Fibroblast of villous mesenchyme (primary cell): ENCODE measurements around the gene FGFR3. TPM values are rescaled to one million over a fixed set of nuclear protein-coding genes. Genes with fewer than 3 reads are reported as not detected.

Experiments used
- DNase-seq: peaks from one replicate; pipeline ENCODE4 v3.0.0-alpha.2; 2010; ENCODE audit warnings: low read depth
- H3K4me3 ChIP-seq: 2 replicates; pipeline ENCODE4 v1.5.1; 2011; ENCODE audit warnings: low read depth, mild to moderate bottlenecking, low read length
- CTCF ChIP-seq: IDR thresholded peaks from 2 replicates; pipeline ENCODE4 v1.5.1; 2012; ENCODE audit warnings: low read depth, mild to moderate bottlenecking, low read length; ENCODE audit not compliant: insufficient read depth
- total RNA-seq: library from RNA; depleted of rRNA; stranded (reverse); fragments of >200 nt; gene quantifications from 2 replicates; pipeline ENCODE4 v1.2.3, GENCODE V29; 2012

Gene FGFR3
- total RNA-seq, 1 donor: 0.86 TPM

DNA sequence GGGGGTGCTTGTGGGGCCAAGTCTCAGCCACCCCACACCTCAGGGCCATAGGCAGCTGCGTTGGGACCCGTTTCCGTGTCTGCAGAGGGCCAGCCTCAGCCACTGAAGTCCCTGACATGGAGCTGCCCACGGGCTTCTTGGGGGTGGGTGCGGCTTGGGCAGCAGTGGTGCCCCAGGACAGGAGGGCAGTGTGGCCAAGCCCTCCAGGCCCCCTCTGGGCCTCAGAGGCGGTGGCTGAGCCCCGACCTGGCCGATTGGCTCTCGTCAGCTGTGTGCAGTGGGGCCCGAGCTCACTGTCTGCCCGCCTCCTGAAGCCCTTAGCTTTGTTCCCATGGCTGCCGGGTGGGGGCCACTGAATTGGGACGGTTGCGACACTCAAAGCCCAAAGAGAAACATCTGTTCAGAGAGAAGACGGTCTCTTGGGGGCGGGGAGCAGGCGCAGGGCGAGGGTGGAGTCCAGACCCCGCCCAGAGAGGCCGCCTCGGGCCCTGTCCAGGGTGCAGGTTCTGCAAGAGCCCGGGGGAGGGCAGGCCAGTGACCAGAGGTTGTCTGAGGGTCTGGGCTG lies 9.1 kb downstream of the FGFR3 start:
- no peak overlapping the region for H3K4me3 ChIP-seq
- DNase-seq: peak; percentile 62
- no peak for TF ChIP-seq CTCF

DNA sequence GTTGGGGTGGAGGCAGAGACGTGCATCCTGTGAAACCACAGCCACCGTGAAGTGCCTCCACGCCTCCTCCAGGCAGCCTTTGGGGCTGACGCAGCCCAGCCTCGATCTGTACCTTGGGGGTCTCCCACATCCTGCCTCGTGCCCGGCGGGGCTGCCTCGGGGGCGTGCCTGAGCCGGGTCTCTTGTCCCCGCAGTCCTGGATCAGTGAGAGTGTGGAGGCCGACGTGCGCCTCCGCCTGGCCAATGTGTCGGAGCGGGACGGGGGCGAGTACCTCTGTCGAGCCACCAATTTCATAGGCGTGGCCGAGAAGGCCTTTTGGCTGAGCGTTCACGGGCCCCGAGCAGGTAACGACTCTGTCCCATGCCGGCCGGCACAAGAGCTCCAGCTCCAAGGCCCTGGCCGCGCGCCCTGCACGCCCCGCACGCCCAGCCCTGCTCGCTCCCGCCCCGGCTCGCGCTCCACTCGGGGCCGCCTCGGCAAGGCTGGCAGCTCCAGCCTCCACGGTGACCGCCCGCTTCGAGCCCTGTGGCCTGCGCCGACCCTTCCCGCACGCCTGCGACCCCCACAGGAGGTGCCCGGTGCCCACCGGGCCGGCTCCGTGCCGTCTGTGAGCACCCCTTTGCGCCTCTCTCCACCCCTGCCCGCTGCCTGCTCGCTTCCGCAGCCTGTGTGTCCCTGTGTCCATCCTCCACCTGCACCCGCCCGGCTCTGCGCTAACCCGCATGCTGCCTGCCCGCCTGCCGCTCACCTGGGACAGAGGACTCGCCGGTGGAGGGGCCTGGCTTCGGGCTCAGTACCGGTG lies 9.8 kb downstream of the FGFR3 start:
- no peak overlapping the region for H3K4me3 ChIP-seq
- no peak for DNase-seq
- TF ChIP-seq CTCF: no peak

DNA sequence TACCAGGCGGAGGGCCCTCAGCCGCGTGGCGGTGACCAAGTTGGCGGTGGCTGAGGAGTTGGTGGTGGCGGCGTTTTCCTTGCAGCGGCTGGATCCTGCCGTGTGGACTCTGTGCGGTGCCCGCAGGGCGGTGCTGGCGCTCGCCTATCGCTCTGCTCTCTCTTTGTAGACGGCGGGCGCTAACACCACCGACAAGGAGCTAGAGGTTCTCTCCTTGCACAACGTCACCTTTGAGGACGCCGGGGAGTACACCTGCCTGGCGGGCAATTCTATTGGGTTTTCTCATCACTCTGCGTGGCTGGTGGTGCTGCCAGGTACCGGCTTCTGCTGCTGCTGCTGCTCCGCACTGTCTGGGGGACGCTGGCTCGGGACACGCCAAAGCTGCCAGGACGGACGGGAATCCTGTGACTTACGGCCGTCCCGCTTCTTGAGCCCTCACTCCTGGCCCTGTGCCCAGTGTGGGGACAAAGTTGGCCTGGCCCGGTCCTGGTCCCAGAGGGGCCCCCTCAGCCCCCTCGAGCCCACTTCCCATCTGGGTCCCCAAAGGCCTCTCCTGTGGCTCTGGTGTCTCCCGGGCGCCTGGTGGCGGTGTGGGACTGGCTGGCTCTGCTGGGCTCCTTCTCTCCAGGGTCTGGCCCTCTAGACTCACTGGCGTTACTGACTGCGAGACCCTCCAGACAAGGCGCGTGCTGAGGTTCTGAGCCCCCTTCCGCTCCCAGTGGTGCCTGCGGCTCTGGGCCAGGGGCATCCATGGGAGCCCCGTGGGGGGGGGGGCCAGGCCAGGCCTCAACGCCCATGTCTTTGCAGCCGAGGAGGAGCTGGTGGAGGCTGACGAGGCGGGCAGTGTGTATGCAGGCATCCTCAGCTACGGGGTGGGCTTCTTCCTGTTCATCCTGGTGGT lies 10.7 kb downstream of the FGFR3 start:
- H3K4me3 ChIP-seq: no peak overlapping the region
- TF ChIP-seq CTCF: no peak
- DNase-seq: no peak

- no peak overlapping the region for H3K4me3 ChIP-seq
- no peak for DNase-seq
- no peak for TF ChIP-seq CTCF
These were observed 11.8 kb downstream of the FGFR3 start for GRCh38 chr4:1804638-1805492.

DNA sequence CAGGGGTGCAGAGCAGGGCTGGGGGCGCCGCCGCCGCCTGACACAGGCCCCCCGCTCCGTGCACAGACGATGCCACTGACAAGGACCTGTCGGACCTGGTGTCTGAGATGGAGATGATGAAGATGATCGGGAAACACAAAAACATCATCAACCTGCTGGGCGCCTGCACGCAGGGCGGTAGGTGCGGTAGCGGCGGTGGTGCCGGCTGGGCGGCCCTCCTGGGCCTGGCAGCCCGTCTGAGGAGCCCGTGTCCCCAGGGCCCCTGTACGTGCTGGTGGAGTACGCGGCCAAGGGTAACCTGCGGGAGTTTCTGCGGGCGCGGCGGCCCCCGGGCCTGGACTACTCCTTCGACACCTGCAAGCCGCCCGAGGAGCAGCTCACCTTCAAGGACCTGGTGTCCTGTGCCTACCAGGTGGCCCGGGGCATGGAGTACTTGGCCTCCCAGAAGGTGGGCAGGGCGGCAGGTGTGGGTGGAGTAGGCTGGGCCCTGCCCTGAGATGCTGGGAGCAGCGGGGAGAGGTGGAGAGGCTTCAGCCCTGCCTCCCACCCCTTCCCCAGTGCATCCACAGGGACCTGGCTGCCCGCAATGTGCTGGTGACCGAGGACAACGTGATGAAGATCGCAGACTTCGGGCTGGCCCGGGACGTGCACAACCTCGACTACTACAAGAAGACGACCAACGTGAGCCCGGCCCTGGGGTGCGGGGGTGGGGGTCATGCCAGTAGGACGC lies 12.6 kb downstream of the FGFR3 start:
- TF ChIP-seq CTCF: no peak
- no peak overlapping the region for H3K4me3 ChIP-seq
- DNase-seq: no peak

- DNase-seq: no peak
- H3K4me3 ChIP-seq: no peak overlapping the region
- no peak for TF ChIP-seq CTCF
These were observed 13.1 kb downstream of the FGFR3 start for GRCh38 chr4:1806223-1806564.
